Activated naive CD4-positive, alpha-beta T cell treated with anti-CD3 and anti-CD28 coated beads, Interleukin-2, amount 50 U/mL, for 72 hours (primary cell): Measurements from ENCODE around the gene RNF208. TPM values are rescaled to one million over a fixed set of nuclear protein-coding genes. Genes with fewer than 3 reads are reported as not detected.
A peak's percentile ranks its signal among the peaks of the same experiment; 100 is the strongest.

Source experiments
- ATAC-seq, 2 donors: fragments of 150-1000 bp; cut with Tn5 transposase; 2 replicates each; pipeline ENCODE4 v1.10.0; 2021; ENCODE audit warnings: mild to moderate bottlenecking in 2 of 2, moderate library complexity in 2 of 2
- DNase-seq, 2 donors: peaks; one replicate each; pipeline ENCODE4 v3.0.0; 2021 to 2022; ENCODE audit warnings: low spot score in 2 of 2
- H3K27ac Mint-ChIP-seq, 2 donors: one replicate each; pipeline ENCODE4 v1.8.0; 2022; ENCODE audit warnings: mild to moderate bottlenecking in 2 of 2, mixed read lengths in 2 of 2
- H3K36me3 Mint-ChIP-seq, 2 donors: one replicate each; pipeline ENCODE4 v1.8.0; 2022; ENCODE audit warnings: mixed read lengths in 2 of 2
- H3K9me3 Mint-ChIP-seq, 2 donors: one replicate each; pipeline ENCODE4 v1.8.0; 2022; ENCODE audit warnings: mixed read lengths in 2 of 2
- total RNA-seq, 2 donors: library from RNA; stranded (reverse); gene quantifications; one replicate each; pipeline ENCODE4 v1.2.3, GENCODE V29; 2022

Gene RNF208
- total RNA-seq, 2 donors from 2014 or later, result 3.1 to 9.4 TPM

GRCh38 chr9:137194388-137194787, 27.7 kb downstream of the RNF208 start:
- ATAC-seq, result no peak
- DNase-seq, result no peak
- H3K9me3 Mint-ChIP-seq, result no peaks in the 10 kb centered on the region

GRCh38 chr9:137193771-137194170, 28.3 kb downstream of the RNF208 start:
- ATAC-seq, result no peak
- no peak for DNase-seq
- H3K9me3 Mint-ChIP-seq, result no peaks in the 10 kb centered on the region
- no peak overlapping the region for H3K27ac Mint-ChIP-seq
- no peaks in the 10 kb centered on the region for H3K36me3 Mint-ChIP-seq

More at GRCh38 chr9:137194388-137194787, 27.7 kb downstream of the RNF208 start:
- H3K27ac Mint-ChIP-seq, result no peak overlapping the region
- H3K36me3 Mint-ChIP-seq, result no peaks in the 10 kb centered on the region

- no peak for ATAC-seq
- no peak for DNase-seq
- Mint-ChIP-seq H3K9me3 (no peaks in the 10 kb centered on the region), H3K36me3 (no peaks in the 10 kb centered on the region), H3K27ac (no peak overlapping the region)
Measured at GRCh38 chr9:137192859-137193258, 29.2 kb downstream of the RNF208 start.

- Mint-ChIP-seq H3K9me3 (no peaks in the 10 kb centered on the region), H3K27ac (no peak overlapping the region), H3K36me3 (peaks cover 0 to 4% of the 10 kb centered on the region in 2 donors)
- ATAC-seq, result no peak
- no peak for DNase-seq
Measured at GRCh38 chr9:137192448-137192780, 29.6 kb downstream of the RNF208 start.

- H3K36me3 Mint-ChIP-seq, result peaks cover 0 to 10% of the 10 kb centered on the region in 2 donors
- DNase-seq (no peak), ATAC-seq (no peak)
- no peak overlapping the region for H3K27ac Mint-ChIP-seq
- H3K9me3 Mint-ChIP-seq, result no peaks in the 10 kb centered on the region
Measured at GRCh38 chr9:137191691-137192447, 30.2 kb downstream of the RNF208 start.

GRCh38 chr9:137191245-137191644, 30.8 kb downstream of the RNF208 start:
- Mint-ChIP-seq H3K36me3 (peaks cover 0 to 11% of the 10 kb centered on the region in 2 donors), H3K9me3 (no peaks in the 10 kb centered on the region), H3K27ac (no peak overlapping the region)
- ATAC-seq, result no peak
- no peak for DNase-seq

- ATAC-seq (no peak), DNase-seq (no peak)
- Mint-ChIP-seq H3K36me3 (peaks cover 0 to 11% of the 10 kb centered on the region in 2 donors), H3K9me3 (no peaks in the 10 kb centered on the region), H3K27ac (peak overlapping the region; percentile 46 to 94)
Measured at GRCh38 chr9:137190315-137190856, 31.7 kb downstream of the RNF208 start.

GRCh38 chr9:137189297-137190295, 32.4 kb downstream of the RNF208 start:
- DNase-seq (no peak), ATAC-seq (no peak)
- Mint-ChIP-seq H3K27ac (peak overlapping the region; percentile 90 to 94), H3K9me3 (no peaks in the 10 kb centered on the region), H3K36me3 (peaks cover 0 to 11% of the 10 kb centered on the region in 2 donors)

- Mint-ChIP-seq H3K36me3 (peaks cover 0 to 11% of the 10 kb centered on the region in 2 donors), H3K9me3 (no peaks in the 10 kb centered on the region), H3K27ac (peak within 1 kb of the TSS; percentile 90 to 94)
- ATAC-seq, result peak; percentile 87 to 91
- peak; percentile 97 for DNase-seq
Measured at GRCh38 chr9:137188490-137189296, 33.3 kb downstream of the RNF208 start, which contains the start of the genes ANAPC2 and SSNA1. ANAPC2 (minus strand) TSS chr9:137188560; CDS start chr9:137188532, 28 bp downstream. SSNA1 (plus strand) TSS chr9:137188676; CDS start chr9:137188727, 51 bp downstream.

- Mint-ChIP-seq H3K27ac (peak overlapping the region; percentile 90 to 93), H3K9me3 (no peaks in the 10 kb centered on the region), H3K36me3 (peaks cover 0 to 11% of the 10 kb centered on the region in 2 donors)
- ATAC-seq (peak; percentile 20 to 23), DNase-seq (no peak)
Measured at GRCh38 chr9:137188086-137188489, 34.0 kb downstream of the RNF208 start.

- H3K36me3 Mint-ChIP-seq, result peaks cover 0 to 11% of the 10 kb centered on the region in 2 donors
- peak overlapping the region; percentile 90 to 93 for H3K27ac Mint-ChIP-seq
- no peak for ATAC-seq
Measured at GRCh38 chr9:137187386-137187785, 34.7 kb downstream of the RNF208 start.

GRCh38 chr9:137186385-137186784, 35.7 kb downstream of the RNF208 start:
- no peak for DNase-seq
- no peak overlapping the region for H3K27ac Mint-ChIP-seq
- no peaks in the 10 kb centered on the region for H3K9me3 Mint-ChIP-seq
- no peak for ATAC-seq
- H3K36me3 Mint-ChIP-seq, result peaks cover 0 to 16% of the 10 kb centered on the region in 2 donors

More at GRCh38 chr9:137187386-137187785, 34.7 kb downstream of the RNF208 start:
- H3K9me3 Mint-ChIP-seq, result no peaks in the 10 kb centered on the region
- DNase-seq, result no peak

- DNase-seq (no peak), ATAC-seq (no peak)
- Mint-ChIP-seq H3K9me3 (no peaks in the 10 kb centered on the region), H3K27ac (no peak overlapping the region), H3K36me3 (peaks cover 0 to 16% of the 10 kb centered on the region in 2 donors)
Measured at GRCh38 chr9:137185921-137186320, 36.1 kb downstream of the RNF208 start.

GRCh38 chr9:137184881-137185660, 37.0 kb downstream of the RNF208 start:
- no peaks in the 10 kb centered on the region for H3K9me3 Mint-ChIP-seq
- ATAC-seq, result no peak
- H3K27ac Mint-ChIP-seq, result no peak overlapping the region
- H3K36me3 Mint-ChIP-seq, result peaks cover 0 to 16% of the 10 kb centered on the region in 2 donors
- DNase-seq, result no peak

- ATAC-seq (no peak), DNase-seq (no peak)
- H3K27ac Mint-ChIP-seq, result no peak overlapping the region
- H3K9me3 Mint-ChIP-seq, result no peaks in the 10 kb centered on the region
- peaks cover 0 to 16% of the 10 kb centered on the region in 2 donors for H3K36me3 Mint-ChIP-seq
Measured at GRCh38 chr9:137183980-137184595, 38.0 kb downstream of the RNF208 start.
